Hematopoietic multipotent progenitor cell treated with erythropoietin and hydrocortisone succinate and interleukin-3 and kit ligand, for 17 days (in vitro differentiated cells): Measurements from ENCODE around the gene PHF20.
"Not testable (repeated sequence)": the region's sequence is repeated elsewhere in the genome, so short reads cannot be mapped to it uniquely, and the experiment has no call there.

Source experiments
- DNase-seq: peaks from one replicate; pipeline ENCODE4 v3.0.0-alpha.2; 2015; ENCODE audit warnings: low spot score

PHF20 gene

DNA sequence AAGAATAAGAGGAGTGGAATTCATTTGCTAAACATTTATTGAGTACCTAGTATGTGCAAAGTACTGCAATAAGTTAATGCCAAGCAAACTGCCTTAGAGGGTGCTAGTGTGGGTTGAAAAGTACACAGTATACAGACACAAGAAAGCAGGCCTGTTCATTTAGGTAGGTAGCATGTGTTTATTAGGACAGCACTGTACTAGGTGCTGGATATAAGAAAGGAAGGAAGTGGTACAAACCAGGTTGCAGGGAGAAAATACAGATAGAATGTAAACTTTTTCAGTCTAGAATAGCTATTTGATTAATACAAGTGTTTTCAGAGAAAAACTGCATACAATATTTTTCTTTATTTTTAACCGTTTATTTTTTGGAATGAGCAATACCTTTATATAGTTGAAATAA, 68.1 kb downstream of the PHF20 start:
- DNase-seq, result no peak

DNA sequence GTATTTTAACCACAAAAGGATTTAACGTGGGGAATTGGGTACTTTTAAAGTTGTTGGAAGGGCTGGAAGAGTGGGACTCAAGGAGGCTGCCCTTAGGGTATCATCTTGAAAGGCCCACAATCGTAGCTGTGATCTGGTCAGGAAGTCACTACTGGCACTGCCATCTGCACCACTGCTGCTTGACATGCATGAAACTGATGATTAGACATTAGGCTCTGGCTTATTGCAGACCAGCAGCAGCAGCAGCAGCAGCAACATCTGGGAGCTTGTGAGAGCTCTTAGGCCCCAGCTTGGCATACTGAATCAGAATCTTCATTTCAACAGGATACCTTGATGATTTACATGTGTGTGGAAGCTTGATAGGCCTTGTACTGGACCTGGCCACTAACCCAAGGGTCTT, 68.6 kb downstream of the PHF20 start:
- no peak for DNase-seq

DNA sequence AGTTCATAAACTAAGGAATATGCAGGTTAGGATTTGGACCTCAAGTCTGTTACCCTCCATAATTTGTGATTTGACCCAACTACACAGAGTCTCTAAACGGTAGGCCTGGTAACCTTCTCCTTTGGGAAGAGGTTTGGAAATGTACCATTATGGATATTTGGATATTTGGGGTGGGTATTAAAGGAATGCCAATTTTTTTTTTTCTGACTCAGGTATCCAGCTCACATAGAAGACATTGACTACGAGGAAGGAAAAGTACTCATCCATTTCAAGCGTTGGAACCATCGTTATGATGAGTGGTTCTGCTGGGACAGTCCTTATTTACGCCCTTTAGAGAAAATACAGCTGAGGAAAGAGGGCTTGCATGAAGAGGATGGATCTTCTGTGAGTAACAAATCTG, 70.5 kb downstream of the PHF20 start:
- DNase-seq, result no peak

DNA sequence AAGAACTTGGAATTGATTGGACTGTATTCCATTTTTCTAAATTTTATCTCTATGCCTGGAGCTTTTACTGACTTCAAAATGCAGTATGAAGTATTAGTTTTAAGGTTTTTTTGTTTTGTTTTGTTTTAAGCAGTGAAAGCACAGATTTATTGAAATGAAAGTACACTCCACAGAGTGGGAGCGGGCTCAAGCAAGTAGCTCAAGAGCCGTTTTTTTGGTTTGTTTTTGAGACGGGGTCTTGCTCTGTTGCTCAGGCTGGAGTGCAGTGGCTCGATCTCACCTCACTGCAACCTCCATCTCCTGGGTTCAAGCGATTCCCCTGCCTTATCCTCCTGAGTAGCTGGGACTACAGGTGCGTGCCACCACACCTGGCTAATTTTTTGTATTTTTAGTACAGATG, 72.1 kb downstream of the PHF20 start:
- not testable (repeated sequence) for DNase-seq

DNA sequence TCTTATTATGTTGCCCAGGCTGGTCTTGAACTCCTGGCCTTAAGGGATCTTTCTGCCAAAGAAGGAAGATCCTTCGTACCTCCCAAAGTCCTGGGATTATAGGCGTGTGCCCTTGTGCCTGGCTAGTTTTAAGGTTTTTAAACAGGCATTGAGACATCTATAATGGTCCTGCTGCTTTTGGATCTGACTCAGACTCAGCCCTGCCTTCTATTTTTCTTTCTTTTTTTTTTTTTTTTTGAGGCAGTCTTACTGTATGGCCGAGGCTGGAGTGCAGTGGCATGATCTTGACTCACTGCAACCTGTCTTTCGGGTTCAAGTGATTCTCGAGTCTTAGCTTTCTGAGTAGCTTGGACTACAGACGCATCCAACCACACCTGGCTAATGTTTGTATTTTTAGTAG, 73.7 kb downstream of the PHF20 start:
- no peak for DNase-seq

DNA sequence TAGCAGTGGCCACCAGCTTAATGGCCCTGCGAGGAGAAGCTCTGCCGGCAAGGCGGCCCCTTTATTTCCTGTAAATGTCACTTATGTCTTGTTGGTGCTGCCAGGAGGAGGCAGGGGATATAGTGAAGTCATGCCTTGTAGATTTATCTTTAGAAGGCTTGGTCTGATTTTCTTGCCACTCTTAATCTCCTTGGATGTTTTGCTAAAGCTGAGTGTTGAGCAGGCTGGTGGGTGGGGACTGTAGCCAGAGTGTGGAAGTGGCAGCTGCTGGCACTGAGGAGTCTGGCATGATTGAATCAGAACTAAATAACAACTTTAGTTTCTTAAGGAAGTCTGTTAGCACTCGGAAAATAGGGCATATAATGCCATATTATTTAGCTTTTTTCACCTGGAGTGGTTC, 77.9 kb downstream of the PHF20 start:
- DNase-seq, result no peak

DNA sequence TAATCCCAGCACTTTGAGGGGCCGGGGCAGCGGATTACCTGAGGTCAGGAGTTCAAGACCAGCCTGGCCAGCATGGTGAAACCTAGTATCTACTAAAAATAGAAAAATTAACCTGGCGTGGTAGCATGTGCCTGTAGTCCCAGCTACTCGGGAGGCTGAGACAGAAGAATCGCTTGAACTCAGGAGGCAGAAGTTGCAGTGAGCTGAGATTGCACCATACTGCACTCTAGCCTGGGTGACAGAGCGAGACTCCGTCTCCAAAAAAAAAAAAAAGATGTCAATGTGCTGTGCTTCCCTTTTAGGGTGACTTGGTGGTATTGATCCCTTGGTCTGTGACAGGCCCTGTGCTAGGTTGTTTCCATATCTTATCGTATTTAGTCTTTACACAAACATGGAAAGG, 79.8 kb downstream of the PHF20 start:
- DNase-seq, result not testable (repeated sequence)

DNA sequence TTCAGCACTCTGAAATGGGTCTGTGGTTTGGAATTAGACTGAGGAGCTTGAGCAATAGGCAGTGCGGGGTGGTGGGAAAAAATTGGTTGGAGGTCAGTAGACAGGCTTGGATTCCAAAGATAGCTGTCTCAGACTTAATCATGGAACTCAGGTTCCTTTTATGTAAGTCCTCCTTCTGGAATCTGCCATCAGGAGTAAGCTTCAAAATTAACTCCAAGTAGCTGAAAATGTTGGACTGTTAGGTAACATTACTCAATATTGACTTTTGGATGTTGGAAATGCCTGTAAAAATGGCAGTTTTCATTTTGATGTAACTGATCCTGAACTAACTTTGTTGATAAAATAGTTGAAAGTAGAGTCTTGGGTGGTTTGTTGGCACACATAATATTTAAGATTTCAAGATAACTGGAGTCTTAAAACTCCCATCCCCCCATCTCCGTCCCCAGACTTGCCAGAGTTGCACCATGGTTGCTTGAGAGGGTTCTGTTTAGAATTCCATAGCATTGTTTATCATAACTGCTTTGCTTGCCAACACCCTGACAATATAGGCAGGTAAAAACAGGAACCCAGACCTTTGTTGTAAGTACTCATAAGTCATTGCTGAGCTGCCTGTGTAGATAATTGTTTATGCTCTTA, 83.0 kb downstream of the PHF20 start:
- DNase-seq, result no peak

DNA sequence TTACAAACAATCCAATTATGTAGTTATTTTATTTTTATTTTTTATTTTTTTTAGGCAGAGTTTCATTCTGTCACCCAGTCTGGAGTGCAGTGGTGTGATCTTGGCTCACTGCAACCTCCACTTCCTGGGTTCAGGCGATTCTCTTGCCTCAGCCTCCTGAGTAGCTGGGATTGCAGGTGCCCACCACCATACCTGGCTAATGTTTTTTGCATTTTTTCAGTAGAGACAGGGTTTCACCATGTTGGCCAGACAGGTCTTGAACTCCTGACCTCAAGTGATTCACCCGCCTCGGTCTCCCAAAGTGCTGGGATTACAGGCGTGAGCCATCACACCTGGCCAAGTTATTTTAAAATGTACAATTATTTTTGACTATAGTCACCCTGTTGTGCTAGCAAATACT, 83.8 kb downstream of the PHF20 start:
- DNase-seq, result not testable (repeated sequence)

DNA sequence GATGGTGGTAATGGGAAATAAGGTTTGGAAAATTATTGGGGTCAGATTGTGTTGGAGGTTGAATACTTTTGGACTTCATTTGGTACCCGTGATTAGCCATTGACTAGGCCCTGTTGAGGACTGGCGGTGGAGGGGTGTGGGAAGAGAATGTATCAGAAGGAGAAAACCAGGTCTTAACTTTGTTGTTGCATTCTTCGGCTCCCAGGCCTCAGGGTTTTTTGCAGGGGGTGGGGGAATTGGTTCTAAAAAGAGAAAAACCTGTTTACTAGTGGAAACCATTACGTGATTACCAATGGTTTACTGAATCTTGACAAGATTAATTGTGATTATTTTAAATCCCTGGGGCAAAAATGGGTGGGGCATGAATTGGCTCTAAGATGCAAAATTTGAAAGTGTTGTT, 85.1 kb downstream of the PHF20 start:
- no peak for DNase-seq

DNA sequence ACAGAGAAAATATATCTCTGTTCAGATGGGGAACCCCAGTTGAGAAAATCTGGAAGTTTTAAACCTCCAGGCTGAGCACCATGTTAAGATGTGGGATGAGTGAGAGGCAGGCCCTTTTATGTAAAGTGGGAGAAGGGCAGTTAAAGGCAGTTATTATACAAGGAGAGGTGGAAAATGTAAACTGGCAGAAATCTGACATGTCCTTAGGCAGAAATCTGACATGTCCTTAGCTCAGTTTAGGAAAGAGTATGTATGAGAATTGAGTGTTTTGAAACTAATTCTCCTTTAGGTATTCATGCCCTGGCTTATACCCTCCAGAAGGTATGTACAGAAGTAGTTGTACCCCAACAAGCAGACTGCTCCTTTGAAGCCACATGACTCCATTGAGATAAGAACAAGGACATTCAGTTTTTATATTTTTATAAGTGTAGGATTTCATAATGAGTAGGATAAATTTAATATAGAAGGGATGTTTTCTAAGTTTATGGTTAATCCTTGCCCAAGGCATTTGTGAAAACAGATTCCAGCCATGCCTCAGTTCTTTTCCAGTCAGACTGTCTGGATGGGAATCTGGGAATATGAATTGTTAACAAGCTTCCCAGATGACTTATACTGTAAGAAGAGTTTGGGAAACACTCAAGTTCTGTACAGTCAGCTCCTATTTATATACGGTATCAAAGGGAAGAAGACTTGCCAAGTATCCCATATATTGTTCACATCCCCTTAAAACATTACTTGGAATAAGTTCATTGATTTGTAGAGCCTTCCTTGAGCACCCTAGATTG, 94.8 kb downstream of the PHF20 start:
- no peak for DNase-seq

DNA sequence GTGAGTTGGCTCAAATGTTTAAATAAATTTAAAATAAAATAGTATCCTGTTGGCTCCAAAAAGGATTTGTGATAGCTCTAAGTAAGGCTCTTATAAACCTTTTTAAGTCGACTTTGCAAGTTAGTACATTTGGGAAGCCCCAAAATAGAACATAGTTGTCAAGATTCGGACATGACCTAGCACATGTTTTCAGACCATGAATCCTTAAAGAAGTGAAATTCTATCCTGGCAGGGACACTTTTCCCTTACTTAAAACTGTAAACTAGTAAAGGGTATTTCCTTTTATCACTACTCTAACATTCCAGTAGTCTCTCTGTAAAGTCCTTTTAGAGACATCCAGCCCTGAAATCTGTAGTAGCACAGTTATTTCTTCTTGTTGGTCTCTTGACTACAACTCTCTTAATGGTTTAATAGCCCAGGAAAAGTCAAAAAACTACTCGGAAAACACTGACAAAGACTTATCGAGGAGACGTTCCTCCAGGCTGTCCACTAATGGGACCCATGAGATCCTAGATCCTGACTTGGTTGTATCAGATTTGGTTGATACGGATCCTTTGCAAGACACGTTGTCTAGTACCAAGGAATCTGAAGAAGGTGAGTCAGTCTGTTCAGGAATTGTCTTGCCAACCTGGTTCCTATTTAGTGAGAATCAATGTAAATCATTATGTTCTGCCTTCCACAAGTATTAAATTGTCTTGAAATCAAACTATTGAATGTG, 98.9 kb downstream of the PHF20 start:
- DNase-seq, result no peak

DNA sequence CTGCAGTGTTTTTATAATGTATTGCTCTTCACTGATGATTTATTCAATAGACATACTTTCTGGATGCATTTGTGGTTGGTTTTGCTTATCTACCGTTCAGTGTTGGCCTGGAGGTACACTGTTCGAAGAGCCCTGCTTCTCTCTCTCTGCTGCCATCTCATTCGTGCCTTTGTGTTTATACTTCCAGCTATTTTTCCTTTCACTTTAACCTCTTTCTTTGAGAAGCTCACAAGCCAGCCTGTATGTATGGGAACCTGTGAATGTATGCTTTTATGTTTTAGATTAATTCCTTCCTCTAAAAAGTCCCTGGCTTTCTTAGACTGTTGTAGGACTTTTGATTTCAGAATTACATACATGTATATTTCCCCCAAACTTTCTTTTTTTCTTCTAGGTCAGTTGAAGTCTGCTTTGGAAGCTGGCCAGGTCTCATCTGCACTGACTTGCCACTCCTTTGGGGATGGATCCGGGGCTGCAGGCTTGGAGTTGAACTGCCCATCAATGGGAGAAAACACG, 99.5 kb downstream of the PHF20 start:
- no peak for DNase-seq

DNA sequence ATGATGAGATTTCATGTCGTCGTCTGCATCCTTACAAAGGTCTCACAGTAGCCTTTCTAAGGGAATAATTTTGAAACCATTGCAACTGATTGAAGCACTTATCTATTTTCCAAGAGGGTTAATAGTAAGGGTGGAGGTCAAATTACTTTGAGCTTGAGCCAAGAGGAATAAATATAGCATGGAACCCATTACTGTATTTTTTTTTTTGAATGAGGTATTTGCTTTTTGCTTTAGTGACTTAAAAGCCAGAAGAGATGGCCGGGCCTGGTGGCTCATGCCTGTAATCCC, 104.2 kb downstream of the PHF20 start:
- no peak for DNase-seq

DNA sequence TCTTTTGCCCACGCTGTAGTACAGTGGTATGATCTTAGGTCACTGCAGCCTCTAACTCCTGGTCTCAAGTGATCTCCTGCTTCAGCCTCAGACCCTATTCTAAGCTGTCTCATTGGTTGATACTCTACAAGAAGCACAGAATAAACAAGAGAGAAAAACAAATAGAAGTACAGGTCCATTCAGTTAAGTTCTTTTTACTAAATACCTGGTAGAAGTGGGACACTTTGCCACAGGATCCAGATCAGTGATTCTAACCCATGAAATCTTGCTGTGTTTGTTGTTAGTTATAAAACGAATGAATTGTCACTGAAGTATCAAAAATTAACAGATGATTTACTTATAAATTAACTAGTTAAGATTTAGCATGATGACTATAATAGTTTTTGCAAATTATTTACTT, 105.8 kb downstream of the PHF20 start:
- DNase-seq, result no peak

DNA sequence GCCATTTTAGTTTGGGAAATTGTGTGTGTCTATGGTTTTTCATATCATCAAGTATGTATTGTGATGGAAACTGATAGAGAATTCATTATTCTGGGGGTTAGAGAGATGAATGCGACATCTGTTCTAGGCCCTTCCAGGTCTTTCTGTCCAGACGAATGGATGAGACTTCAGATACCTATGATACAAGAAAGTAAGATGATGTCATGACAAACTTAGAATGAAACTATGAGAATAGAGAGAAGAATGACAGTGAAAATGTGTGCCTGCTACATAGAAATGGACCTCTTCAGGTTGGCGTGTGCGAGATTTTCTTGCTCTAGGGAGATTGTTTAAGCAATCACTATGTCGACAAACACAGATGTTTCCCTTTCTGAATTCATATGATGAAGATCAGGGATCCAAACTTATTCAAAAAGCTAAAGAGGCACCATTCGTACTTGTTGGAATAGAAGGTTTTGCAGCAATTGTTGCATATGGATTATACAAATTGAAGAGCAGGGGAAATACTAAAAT, 106.4 kb downstream of the PHF20 start:
- DNase-seq, result no peak

DNA sequence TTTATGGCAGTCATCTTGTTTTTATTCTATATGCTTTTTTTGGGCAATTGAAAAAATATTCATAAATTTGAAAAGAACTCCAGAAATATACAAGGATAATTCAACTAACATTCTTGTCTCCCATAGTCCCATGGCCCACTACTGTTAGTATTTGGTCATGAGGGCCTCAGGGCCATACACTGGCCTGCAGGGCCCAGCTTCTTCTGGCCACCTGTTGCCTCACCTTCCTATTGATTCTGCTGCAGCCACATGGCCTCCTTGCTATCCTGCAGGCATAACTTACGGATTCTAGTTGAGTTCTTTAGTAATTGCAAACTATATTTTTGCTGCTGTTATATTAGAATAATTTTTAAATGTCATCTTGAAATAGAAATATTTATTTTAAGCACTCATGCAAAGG, 109.9 kb downstream of the PHF20 start:
- DNase-seq, result no peak

DNA sequence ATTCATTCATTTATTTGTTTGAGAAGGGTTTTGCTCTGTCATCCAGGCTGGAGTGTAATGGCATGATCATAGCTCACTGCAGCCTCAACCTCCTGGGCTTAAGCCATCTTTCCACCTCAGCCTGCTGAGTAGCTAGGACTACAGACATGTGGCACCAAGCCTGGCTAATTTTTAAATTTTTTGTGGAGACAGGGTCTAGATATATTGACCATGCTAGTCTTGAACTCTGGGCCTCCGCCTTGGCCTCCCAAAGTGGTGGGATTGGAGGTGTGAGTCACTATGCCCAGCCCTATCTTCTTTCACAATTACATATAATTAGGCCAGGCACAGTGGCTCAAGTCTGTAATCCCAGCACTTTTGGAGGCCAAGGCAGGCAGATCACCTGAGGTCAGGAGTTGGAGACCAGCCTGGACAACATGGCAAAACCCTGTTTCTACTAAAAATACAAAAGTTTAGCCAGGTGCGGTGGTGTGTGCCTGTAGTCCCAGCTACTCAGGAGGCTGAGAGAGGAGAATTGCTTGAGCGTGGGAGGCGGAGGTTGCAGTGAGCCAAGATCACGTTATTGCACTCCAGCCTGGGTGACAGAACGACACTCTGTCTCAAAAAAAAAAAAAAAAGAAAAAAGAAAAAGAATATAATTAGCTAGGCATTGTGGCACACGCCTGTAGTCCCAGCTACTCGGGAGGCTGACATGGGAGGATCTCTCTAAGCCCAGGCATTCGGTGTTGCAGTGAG, 110.8 kb downstream of the PHF20 start:
- DNase-seq, result not testable (repeated sequence)

DNA sequence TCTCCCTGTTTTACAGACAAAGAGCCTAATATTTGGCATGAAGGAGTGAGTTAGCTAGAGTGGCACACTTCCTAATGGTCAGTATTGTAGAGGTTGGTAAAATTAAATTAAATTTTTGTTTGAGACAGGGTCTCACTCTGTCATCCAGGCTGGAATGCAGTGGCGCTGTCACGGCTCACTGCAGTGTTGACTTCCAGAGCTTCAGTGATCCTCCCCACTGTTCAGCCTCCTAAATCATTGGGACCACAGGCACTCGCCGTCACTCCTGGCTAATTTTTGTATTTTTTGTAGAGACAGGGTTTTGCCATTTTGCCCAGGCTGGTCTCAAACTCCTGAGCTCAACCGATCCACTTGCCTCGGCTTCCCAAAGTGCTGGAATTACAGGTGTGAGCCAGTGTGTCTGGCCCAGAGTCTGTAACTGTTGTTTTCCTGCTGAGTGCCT, 111.5 kb downstream of the PHF20 start:
- DNase-seq, result no peak

DNA sequence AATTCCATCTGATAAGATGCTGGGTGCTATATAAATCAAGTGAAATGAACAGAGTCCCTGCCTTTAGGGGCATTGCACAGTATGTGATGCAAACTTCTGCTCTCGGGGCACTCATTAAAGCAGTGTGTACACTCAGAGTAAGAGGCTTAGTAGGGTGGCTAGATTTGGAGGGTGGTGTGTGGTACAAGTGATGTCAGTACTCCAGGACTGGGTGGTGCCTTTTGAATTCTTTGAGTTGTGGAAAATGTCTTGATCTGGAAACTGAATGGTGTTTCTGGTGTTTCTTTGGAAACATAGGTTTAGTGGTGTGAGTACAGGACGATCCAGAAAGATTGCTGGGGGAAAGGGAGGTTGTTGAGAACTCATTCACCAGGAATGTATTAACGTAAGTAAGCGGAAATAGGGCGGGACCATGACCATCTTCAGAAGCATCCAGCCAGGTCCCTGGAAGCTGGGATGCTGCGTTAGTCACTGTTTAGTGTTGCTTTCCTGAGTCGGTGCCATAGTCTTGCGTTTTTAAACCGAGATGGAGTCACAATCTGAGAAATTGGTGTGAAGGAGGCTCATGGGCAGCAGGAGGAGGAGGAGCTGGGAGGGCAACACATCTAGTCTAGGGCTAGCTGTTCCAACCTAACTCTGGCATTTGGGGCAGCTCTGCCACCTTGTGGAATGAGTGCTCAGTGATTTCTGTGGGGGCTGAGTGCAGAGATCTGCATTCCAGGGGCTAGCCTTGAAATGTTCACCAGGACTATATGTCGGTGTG, 112.1 kb downstream of the PHF20 start:
- DNase-seq, result peak; percentile 70

DNA sequence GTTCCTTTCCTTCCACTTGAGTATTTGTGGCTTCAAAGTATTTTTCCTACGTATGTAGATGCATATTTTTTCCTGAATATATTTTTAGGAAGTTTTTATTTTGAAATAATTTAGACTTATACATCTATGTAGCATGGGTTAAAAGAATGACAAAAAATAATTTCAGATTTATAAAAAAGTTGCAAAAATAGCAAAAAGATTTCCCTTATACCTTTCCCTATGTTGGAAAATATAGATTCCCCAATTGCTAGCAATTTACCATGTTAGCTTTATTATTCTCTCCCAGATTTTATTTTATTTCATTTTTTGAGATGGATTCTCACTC, 112.7 kb downstream of the PHF20 start:
- DNase-seq, result no peak

DNA sequence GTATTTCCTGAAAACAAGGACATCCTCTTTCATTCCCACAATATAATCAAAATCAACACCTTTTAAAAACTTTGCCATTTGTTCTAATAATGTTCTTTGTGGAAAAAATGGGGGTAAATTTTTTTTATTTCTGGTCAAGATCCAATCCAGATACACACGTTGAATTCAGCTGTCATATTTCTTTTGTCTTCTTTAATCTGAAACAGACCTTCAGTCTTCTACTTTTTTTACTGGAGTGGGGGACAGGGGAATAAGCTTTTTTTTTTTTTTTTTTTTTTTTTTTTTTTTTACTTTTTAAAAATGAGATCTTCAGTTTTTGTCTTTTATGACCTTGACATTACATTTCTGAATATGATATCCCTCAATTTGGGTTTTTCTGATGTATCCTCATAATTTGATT, 113.4 kb downstream of the PHF20 start:
- DNase-seq, result no peak
